Loucy (cell line): ENCODE measurements around the gene BRIP1.

Source experiments
- EZH2phosphoT487 ChIP-seq: fragments of 200-600 bp; IDR thresholded peaks from 2 replicates; pipeline ENCODE4 v1.6.1; 2018; ENCODE audit warnings: antibody characterized with exemption, mild to moderate bottlenecking, moderate library complexity, borderline replicate concordance
- TF ChIP-seq, protein P1 (sequence below): fragments of 200-600 bp; sonication (generic); conservative IDR thresholded peaks from 2 replicates; pipeline ENCODE4 v1.5.1; 2014; ENCODE audit warnings: mild to moderate bottlenecking, antibody characterized with exemption, low read length

GRCh38 chr17:61686113-61686512, 177.2 kb downstream of the BRIP1 start:
- TF ChIP-seq, protein P1, sequence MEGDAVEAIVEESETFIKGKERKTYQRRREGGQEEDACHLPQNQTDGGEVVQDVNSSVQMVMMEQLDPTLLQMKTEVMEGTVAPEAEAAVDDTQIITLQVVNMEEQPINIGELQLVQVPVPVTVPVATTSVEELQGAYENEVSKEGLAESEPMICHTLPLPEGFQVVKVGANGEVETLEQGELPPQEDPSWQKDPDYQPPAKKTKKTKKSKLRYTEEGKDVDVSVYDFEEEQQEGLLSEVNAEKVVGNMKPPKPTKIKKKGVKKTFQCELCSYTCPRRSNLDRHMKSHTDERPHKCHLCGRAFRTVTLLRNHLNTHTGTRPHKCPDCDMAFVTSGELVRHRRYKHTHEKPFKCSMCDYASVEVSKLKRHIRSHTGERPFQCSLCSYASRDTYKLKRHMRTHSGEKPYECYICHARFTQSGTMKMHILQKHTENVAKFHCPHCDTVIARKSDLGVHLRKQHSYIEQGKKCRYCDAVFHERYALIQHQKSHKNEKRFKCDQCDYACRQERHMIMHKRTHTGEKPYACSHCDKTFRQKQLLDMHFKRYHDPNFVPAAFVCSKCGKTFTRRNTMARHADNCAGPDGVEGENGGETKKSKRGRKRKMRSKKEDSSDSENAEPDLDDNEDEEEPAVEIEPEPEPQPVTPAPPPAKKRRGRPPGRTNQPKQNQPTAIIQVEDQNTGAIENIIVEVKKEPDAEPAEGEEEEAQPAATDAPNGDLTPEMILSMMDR = no peak
- no peak for TF ChIP-seq EZH2phosphoT487
